ENCODE measurements around the gene OR52D1.

Gene OR52D1

DNA sequence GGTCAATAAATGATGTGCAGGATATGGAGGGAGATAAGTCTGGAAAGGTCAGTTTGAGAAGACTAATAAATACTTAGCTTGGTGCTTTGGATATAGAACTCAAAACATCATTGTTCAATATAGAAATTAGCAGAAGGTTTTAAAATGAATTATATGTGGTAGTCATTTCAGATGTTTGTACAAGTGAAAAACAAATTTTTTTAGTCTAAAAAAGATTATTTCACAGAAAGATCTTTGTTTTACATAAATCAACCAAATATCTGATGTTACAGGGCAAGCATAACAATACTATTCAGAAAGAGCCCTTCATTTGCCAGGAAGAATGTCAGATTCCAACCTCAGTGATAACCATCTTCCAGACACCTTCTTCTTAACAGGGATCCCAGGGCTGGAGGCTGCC, at the start of gene OR52D1:
OR52D1 (plus strand) TSS at position 301 of the 400 bp plus-strand sequence; CDS start at position 323, 22 bp downstream.
- H3K4me3 ChIP-seq (ENCODE audit: low read length), result no peak within 1 kb of the TSS
- TF ChIP-seq ZNF274 (IDR thresholded peaks at IDR 0.05; ENCODE audit: low read depth, low read length), result no peak

DNA sequence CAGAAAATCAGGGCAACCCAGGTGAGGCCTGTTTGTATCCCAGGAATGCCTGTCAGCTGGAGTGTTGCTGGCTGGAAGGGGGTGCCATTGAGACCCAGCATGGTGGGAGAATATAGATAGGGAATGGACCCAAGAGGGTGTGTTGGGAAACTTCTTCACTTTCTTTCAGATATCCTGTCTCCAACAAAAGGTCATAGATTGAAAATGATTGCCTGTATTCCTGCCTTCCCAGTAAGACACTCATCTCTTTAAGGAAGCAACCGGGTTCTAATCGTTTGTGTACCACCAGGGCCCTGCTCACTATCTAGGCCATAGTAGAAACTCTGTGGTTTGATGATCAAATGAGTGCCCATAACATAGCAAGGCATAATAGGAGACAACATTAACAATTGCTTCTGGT, 47.1 kb upstream of the OR52D1 start, which contains the start of gene OR51I1:
OR51I1 (minus strand) TSS at position 101 of the 400 bp plus-strand sequence; CDS start at position 101, 0 bp downstream.
- no peak for TF ChIP-seq ZNF274 (IDR thresholded peaks at IDR 0.05; ENCODE audit: low read depth, low read length)

DNA sequence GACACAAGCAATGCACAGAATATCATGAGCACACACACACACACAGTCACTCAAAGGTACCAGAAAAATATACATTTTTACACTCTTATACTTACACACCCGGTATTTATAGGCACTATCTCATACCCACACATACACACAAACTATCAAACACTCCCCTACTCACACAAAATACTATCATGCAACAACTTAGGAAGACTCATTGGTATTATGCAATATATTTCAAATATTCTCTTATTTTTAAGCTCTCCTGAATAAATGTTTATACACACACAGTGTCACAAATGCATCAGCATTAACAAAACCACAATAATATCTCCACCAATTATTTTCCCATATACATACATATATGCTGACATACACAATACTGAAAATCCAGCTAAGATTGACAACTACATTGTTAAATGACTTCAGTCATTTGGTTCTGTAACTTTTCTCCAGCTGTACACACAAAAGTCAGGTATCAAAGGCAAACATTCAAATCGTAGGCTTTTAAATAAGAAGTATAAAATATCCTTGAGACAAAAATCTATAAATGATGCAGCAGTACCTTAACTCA, 44.6 kb upstream of the OR52D1 start:
- TF ChIP-seq ZNF274 (IDR thresholded peaks at IDR 0.05; ENCODE audit: low read depth, low read length), result no peak
- H3K4me3 ChIP-seq (ENCODE audit: low read length), result no peak overlapping the region

More for the DNA sequence above, 47.1 kb upstream of the OR52D1 start, which contains the start of gene OR51I1:
- no peak within 1 kb of the TSS for H3K4me3 ChIP-seq (ENCODE audit: low read length)

DNA sequence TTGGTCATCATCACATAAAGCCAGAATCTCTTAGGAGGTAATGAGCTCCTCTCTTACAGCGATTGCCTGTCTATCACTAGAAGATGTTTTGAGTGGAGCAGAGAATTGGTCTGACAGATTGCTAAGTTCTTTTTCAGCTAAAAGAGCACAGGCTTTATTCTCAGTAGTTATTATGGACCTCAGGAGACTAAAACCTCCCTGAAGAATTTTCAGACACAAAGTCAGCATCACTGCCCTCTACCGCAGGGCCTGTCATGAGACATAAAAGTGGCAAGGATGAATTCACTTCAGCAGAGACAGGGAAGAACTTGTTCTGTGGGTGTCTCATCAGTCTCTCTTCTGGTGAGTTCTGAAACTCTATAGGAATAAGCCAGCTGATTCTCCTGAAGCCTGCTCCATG, 39.5 kb upstream of the OR52D1 start, which contains the start of gene OR51I2:
OR51I2 (plus strand) TSS at position 301 of the 400 bp plus-strand sequence. CDS start 4,166 bp downstream, outside the sequence.
- H3K4me3 ChIP-seq (ENCODE audit: low read length), result no peak within 1 kb of the TSS
- TF ChIP-seq ZNF274 (IDR thresholded peaks at IDR 0.05; ENCODE audit: low read depth, low read length), result no peak

DNA sequence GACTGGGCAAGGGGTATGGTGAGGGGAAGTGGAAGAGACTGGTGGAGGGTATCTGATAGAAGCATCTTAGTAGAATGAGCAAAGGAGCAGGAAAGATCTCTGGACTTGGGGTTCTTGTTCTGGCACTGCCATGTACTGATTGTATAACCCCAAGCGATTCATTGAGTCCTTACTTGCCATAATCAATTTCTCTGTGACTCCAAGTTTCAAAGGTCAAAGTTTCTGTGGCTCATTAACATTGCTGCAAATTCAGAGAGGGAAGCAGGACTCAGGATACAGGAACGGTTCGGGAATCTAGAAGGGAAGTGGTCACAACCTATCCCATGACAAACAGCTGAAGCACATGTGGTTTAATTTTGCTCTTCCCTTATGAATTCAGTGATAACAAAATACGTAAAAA, 39.1 kb upstream of the OR52D1 start:
- TF ChIP-seq ZNF274 (IDR thresholded peaks at IDR 0.05; ENCODE audit: low read depth, low read length), result no peak
- no peak overlapping the region for H3K4me3 ChIP-seq (ENCODE audit: low read length)

DNA sequence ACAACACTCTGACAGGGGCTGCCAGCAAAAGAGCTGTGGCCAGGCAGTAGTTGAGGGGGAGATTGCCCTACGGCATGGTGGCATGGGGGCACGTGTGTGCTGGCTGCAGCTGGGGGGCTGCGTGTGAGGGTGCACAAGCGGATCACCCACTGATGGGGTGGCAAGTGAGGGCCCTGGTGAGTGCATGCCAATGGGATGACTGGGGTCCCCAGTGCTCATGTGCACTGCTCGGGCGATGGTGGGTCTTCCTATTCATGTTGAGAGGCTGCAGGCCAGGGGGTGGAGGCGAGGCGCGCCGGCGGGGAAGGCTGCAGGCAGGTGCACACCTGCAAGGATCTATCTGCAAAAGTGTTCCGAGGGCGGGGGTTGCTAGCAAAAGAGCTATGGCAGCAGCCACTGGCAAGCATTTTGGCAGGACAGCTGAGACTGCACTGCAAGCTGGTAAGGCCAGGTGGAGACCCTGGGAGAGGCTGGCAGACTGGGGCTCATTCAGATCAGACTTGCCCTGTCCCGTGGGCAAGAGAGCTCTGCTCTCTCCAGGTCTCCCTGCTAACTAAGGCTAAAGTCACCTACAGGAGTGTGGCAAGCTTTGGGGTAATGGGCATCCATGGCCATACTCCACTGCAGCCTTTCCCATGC, 27.4 kb upstream of the OR52D1 start:
- H3K4me3 ChIP-seq (ENCODE audit: low read length), result no peak overlapping the region
- TF ChIP-seq ZNF274 (IDR thresholded peaks at IDR 0.05; ENCODE audit: low read depth, low read length), result no peak

DNA sequence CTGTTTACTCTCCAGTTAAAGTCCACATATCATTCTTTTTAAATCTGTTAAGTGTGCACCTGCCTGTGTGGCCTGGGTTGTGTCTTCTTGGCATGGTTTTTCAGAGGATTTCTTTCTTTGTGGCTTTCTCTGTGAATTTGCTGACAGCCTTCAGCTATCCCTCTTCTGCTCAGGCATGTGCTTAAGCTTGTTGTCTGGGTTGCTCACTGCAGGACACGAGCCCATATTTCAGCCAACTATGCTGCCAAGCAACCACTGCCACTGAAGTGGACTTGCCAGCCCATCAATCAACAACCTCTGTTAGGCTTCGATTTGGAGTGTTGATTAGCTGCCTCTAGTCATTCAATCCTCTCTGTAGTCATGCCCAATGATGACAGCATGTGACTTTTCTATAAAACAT, 21.0 kb upstream of the OR52D1 start:
- TF ChIP-seq ZNF274 (IDR thresholded peaks at IDR 0.05; ENCODE audit: low read depth, low read length), result no peak

DNA sequence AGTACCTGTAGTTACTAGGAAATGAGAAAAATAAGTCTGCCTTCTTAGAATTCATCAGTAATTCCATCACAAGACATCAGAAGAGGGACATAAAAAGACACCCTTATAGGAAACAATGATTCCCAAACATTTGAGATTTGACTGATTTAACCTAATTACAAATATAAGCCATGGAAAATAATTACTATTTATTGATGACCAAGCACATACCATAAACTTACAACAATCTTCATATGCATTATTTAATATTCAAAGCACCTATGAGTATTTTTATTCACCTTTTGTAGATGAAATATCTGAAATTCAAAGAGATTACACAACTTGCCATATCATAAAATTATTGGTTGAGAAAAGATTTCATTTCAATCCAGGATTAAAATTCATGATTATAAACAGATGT, 14.6 kb upstream of the OR52D1 start:
- TF ChIP-seq ZNF274 (IDR thresholded peaks at IDR 0.05; ENCODE audit: low read depth, low read length), result no peak
- no peak overlapping the region for H3K4me3 ChIP-seq (ENCODE audit: low read length)

More for the DNA sequence above, 21.0 kb upstream of the OR52D1 start:
- H3K4me3 ChIP-seq (ENCODE audit: low read length), result no peak overlapping the region

DNA sequence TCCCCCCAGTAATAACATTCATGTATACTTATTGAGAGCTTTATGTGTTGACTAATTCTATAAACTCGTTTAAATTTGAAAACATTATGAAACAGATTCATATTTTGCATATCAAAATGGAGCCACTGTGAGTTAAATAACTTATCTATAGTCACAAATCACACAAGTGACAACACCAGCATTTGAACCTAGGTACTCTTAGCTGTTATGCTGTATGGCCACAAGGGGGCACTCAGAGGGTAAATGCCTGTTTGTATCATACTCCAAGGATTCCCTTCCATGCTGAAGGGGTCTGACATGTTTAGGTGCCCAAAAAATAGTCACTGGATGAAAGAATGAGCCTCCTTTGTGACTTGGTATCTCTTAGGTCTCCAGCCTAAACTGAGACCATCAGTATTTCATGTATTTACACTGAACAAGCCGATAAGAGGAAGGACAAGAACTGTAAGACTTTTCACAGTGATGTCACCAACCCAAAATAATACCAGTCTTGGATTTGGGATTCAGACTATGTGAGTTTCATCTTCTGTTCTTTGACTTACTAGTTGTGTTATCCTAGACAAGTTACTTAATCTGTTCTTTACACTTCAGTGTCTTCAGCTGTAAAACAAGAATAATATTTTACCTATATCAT, 12.2 kb upstream of the OR52D1 start:
- no peak overlapping the region for H3K4me3 ChIP-seq (ENCODE audit: low read length)
- TF ChIP-seq ZNF274 (IDR thresholded peaks at IDR 0.05; ENCODE audit: low read depth, low read length), result no peak

DNA sequence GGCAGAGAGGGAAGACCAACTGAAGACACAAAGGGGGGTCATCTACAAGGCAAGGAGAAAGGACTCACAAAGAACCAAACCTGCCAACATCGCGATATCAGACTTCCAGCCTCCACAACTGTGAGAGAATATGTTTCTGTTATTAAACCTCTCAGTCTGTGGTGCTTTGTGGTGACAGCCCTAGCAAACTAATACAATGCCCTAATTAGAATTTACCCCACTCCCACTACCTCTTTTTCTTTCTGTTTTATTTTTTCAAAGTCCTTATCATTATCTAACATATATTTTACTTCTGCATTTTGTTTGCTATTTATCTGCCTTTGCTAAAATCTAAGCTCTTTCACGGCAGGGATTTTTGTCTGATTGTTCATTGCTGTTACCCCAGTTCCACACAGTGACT, 2.5 kb upstream of the OR52D1 start:
- no peak for TF ChIP-seq ZNF274 (IDR thresholded peaks at IDR 0.05; ENCODE audit: low read depth, low read length)
- H3K4me3 ChIP-seq (ENCODE audit: low read length), result no peak overlapping the region

DNA sequence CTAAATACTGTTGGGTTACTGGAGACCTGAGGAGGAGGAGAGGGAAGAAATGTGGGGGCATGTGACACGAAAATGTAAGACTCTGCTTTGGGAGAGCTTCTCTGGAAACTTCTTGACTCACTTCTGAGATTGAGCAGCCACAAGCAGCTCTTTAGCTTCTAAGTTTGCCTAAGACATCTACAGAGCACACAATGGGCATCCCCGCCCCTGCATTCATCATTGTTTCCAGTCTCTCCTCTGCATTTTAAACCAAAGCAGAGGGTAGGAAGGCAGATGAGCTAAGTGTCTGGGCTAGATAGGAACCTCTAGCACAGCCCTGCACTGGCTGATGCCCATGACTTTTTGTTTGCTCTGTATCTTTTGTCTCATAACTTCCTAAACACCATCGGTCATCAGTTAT, 2.1 kb upstream of the OR52D1 start:
- no peak for TF ChIP-seq ZNF274 (IDR thresholded peaks at IDR 0.05; ENCODE audit: low read depth, low read length)
- H3K4me3 ChIP-seq (ENCODE audit: low read length), result no peak overlapping the region

DNA sequence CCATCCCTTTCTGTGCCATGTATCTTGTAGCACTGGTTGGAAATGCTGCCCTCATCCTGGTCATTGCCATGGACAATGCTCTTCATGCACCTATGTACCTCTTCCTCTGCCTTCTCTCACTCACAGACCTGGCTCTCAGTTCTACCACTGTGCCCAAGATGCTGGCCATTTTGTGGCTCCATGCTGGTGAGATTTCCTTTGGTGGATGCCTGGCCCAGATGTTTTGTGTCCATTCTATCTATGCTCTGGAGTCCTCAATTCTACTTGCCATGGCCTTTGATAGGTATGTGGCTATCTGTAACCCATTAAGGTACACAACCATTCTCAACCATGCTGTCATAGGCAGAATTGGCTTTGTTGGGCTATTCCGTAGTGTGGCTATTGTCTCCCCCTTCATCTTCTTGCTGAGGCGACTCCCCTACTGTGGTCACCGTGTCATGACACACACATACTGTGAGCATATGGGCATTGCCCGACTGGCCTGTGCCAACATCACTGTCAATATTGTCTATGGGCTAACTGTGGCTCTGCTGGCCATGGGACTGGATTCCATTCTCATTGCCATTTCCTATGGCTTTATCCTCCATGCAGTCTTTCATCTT, 414 bp downstream of the OR52D1 start:
- no peak for TF ChIP-seq ZNF274 (IDR thresholded peaks at IDR 0.05; ENCODE audit: low read depth, low read length)
- no peak overlapping the region for H3K4me3 ChIP-seq (ENCODE audit: low read length)

DNA sequence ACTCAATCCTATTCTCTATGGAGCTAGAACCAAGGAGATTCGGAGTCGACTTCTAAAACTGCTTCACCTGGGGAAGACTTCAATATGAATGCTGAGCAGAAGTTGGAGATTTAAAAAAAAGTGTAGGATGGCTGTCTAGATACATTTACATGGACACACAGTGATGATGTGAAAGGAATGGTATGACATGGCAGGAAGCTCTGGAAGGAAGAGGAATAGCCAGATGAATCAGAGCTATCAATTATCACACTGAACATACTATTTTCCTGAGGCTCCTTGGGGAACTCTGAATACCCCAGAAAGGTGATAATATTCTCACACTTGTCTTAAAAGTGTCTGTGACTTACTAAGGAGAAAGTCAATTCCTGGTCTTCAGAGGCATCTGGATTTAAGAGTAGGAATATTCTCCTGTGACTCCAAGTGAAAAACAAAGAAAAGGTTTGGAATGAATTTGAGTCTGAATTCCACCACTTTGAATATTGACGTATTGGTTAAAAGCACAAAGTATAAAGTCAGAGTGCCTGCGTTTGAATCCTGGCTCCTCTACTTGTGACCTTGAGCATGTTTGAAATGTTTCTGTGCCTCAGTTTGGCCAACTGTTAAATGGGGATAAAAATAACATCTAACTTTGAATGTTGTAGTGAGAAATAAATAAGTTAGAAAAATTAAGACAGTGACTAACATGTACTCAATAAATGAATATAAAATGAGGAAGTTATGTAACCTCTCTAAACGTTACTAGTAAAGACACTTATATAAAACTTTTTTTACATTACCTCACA, 1.3 kb downstream of the OR52D1 start:
- no peak overlapping the region for H3K4me3 ChIP-seq (ENCODE audit: low read length)
- no peak for TF ChIP-seq ZNF274 (IDR thresholded peaks at IDR 0.05; ENCODE audit: low read depth, low read length)

DNA sequence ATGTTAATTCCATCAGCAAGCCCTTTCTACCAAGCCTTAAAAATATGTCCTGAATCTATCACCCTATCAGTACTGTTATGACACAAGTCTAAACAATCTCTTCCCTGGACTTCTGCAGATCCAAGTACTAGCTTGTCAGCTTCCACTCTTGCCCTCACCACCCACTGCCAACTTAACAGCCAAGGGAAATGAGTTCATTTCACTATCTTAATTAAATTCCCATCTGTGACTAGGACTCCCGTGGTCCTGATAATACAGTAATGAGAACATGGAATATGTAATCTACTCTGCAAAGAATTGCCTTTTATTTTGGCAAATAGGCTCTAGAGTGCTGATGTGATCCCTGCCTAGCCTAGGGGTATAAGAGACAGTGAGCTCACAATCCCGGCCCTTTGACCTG, 11.2 kb downstream of the OR52D1 start:
- TF ChIP-seq ZNF274 (IDR thresholded peaks at IDR 0.05; ENCODE audit: low read depth, low read length), result no peak
- H3K4me3 ChIP-seq (ENCODE audit: low read length), result no peak overlapping the region

Measured in GM08714 (cell line).